Natural killer cell (primary cell): Measurements from ENCODE around the gene CASP9. TPM values are rescaled to one million over a fixed set of nuclear protein-coding genes. Genes with fewer than 3 reads are reported as not detected.

Experiments
- ATAC-seq, 3 donors: fragments of 150-1000 bp in 2 of 3; fragments of 200-7000 bp in 1 of 3; cut with Tn5 transposase; 1 replicate in 1 of 3; 2 replicates in 2 of 3; pipeline ENCODE4 v1.10.0; 2021; ENCODE audit warnings: mild to moderate bottlenecking in 2 of 3, moderate library complexity in 2 of 3
- DNase-seq, 2 donors: peaks; one replicate each; pipeline versions ENCODE4 v3.0.0 to v3.0.0-alpha.2; 2013 to 2021; ENCODE audit warnings: mixed read lengths in 1 of 2
- H3K27ac ChIP-seq: one replicate; pipeline ENCODE4 v1.5.1; 2013; ENCODE audit warnings: mild to moderate bottlenecking, low read length
- H3K27me3 ChIP-seq: one replicate; pipeline ENCODE4 v1.6.1; 2013; ENCODE audit warnings: low read length; ENCODE audit not compliant: control insufficient read depth, insufficient read depth
- H3K36me3 ChIP-seq: one replicate; pipeline ENCODE4 v1.6.1; 2013; ENCODE audit warnings: low read length; ENCODE audit not compliant: control insufficient read depth, insufficient read depth
- H3K4me1 ChIP-seq: one replicate; pipeline ENCODE4 v1.6.1; 2013; ENCODE audit warnings: low read length; ENCODE audit not compliant: control insufficient read depth, insufficient read depth
- H3K4me3 ChIP-seq: one replicate; pipeline ENCODE4 v1.5.1; 2013; ENCODE audit warnings: low read length
- H3K9me3 ChIP-seq: one replicate; pipeline ENCODE4 v1.6.1; 2013; ENCODE audit warnings: low read length; ENCODE audit not compliant: control insufficient read depth, insufficient read depth
- H3K27ac Mint-ChIP-seq, 2 donors: one replicate each; pipeline ENCODE4 v1.8.0; 2022; ENCODE audit warnings: mild to moderate bottlenecking in 2 of 2, mixed read lengths in 2 of 2, moderate library complexity in 1 of 2
- H3K27me3 Mint-ChIP-seq, 2 donors: one replicate each; pipeline ENCODE4 v1.8.0; 2022; ENCODE audit warnings: low read depth in 2 of 2, mixed read lengths in 2 of 2
- H3K36me3 Mint-ChIP-seq: one replicate; pipeline ENCODE4 v1.8.0; 2022; ENCODE audit warnings: mixed read lengths
- H3K4me1 Mint-ChIP-seq, 2 donors: one replicate each; pipeline ENCODE4 v1.8.0; 2022; ENCODE audit warnings: mixed read lengths in 2 of 2
- H3K4me3 Mint-ChIP-seq: one replicate; pipeline ENCODE4 v1.8.0; 2022; ENCODE audit warnings: mild to moderate bottlenecking, moderate library complexity, mixed read lengths
- H3K9me3 Mint-ChIP-seq, 2 donors: one replicate each; pipeline ENCODE4 v1.8.0; 2022; ENCODE audit warnings: mixed read lengths in 2 of 2
- CTCF ChIP-seq: fragments of 200-600 bp; IDR thresholded peaks from one replicate; pipeline ENCODE4 v1.8.0; 2022; ENCODE audit warnings: antibody characterized with exemption
- WGBS: methylation state at CpG from one replicate; pipeline ENCODE4 v1.1.7; 2013; ENCODE audit warnings: missing lambda C conversion rate; ENCODE audit not compliant: insufficient coverage; 5-methylcytosine and 5-hydroxymethylcytosine counted together
- intact Hi-C: fragments of 100-400 bp; cut with micrococcal nuclease; formaldehyde crosslinking; loops from one replicate; pipeline ENCODE4 v1.14.2; 2022
- total RNA-seq, 4 donors: library from RNA; stranded (reverse); fragments of 120-200 nt in 1 of 4; gene quantifications; one replicate each; pipeline versions ENCODE4 v1.2.3 to v1.2.4, GENCODE V29; 2013 to 2022

CASP9 gene
- total RNA-seq, 3 donors from 2014 or later (not counting 1 experiment from before 2014, with no cell fraction given): 13.4 to 20.5 (median 13.5) TPM

- 5% methylated on average over 36 of the region's 40 CpGs for WGBS
- H3K36me3 Mint-ChIP-seq: no peaks in the 10 kb centered on the region
- H3K27ac ChIP-seq: peak overlapping the region; percentile 100
- no peak for TF ChIP-seq CTCF
- peaks cover 45 to 48% of the 10 kb centered on the region in 2 donors for H3K4me1 Mint-ChIP-seq
- H3K4me1 ChIP-seq: peaks cover 30% of the 10 kb centered on the region
- H3K9me3 Mint-ChIP-seq: no peaks in the 10 kb centered on the region
- H3K9me3 ChIP-seq: no peaks in the 10 kb centered on the region
- H3K4me3 Mint-ChIP-seq: peak overlapping the region; percentile 94
- peak overlapping the region; percentile 96 to 100 for H3K27ac Mint-ChIP-seq
- peak in 2 of 3 donors; percentile 2 to 5 for ATAC-seq
- H3K4me3 ChIP-seq: peak overlapping the region; percentile 41
- intact Hi-C loops: loop anchor here (5.0 kb wide), 2 partner anchors 92 to 118 kb away; partner anchors contain the start of genes DDI2 and EFHD2
- DNase-seq: peak in 1 of 2 donors; percentile 44
- no peaks in the 10 kb centered on the region for H3K27me3 ChIP-seq
- no peaks in the 10 kb centered on the region for H3K27me3 Mint-ChIP-seq
- no peaks in the 10 kb centered on the region for H3K36me3 ChIP-seq
Measured at GRCh38 chr1:15525050-15526020, 1.3 kb upstream of the CASP9 start.

- H3K27me3 ChIP-seq: no peaks in the 10 kb centered on the region
- H3K4me3 ChIP-seq: peak overlapping the region; percentile 81
- Mint-ChIP-seq H3K9me3 (no peaks in the 10 kb centered on the region), H3K4me1 (peaks cover 45 to 48% of the 10 kb centered on the region in 2 donors), H3K27me3 (no peaks in the 10 kb centered on the region), H3K4me3 (peak overlapping the region; percentile 94), H3K36me3 (no peaks in the 10 kb centered on the region), H3K27ac (peak overlapping the region; percentile 96 to 100)
- WGBS: under 1% methylated on average over 80 of the region's 88 CpGs
- no peak for TF ChIP-seq CTCF
- intact Hi-C loops: loop anchor here (5.0 kb wide), 2 partner anchors 93 to 117 kb away; partner anchors contain the start of genes DDI2 and EFHD2
- ATAC-seq (peak; percentile 69 to 82 (median 69)), DNase-seq (peak; percentile 99 to 100)
- H3K27ac ChIP-seq: peak overlapping the region; percentile 100
- no peaks in the 10 kb centered on the region for H3K9me3 ChIP-seq
- H3K4me1 ChIP-seq: peaks cover 30% of the 10 kb centered on the region
- no peaks in the 10 kb centered on the region for H3K36me3 ChIP-seq
Measured at GRCh38 chr1:15524283-15525049, 451 bp upstream of the CASP9 start.

- DNase-seq: peak in 1 of 2 donors; percentile 28
- Histone ChIP-seq H3K4me1 (peaks cover 30% of the 10 kb centered on the region), H3K27ac (peak overlapping the region; percentile 93), H3K4me3 (peak overlapping the region; percentile 81), H3K9me3 (no peaks in the 10 kb centered on the region), H3K27me3 (no peaks in the 10 kb centered on the region), H3K36me3 (no peaks in the 10 kb centered on the region)
- Mint-ChIP-seq H3K9me3 (no peaks in the 10 kb centered on the region), H3K4me3 (peak overlapping the region; percentile 94), H3K27me3 (no peaks in the 10 kb centered on the region), H3K36me3 (no peaks in the 10 kb centered on the region), H3K27ac (peak overlapping the region; percentile 96 to 100), H3K4me1 (peaks cover 39 to 48% of the 10 kb centered on the region in 2 donors)
- 46% methylated on average over 18 of the region's 18 CpGs for WGBS
- no peak for ATAC-seq
- intact Hi-C loops: no loop called here
- TF ChIP-seq CTCF: no peak
Measured at GRCh38 chr1:15523104-15524020, 653 bp downstream of the CASP9 start.
